ENCODE data around the gene HOMER2.
"Not testable (repeated sequence)": the region's sequence is repeated elsewhere in the genome, so short reads cannot be mapped to it uniquely, and the experiment has no call there.

Gene HOMER2

GRCh38 chr15:82898961-82899360, 53.6 kb downstream of the HOMER2 start:
- no peaks in the 10 kb centered on the region for H3K36me3 ChIP-seq
- H3K4me3 ChIP-seq: no peak overlapping the region
- H3K9me3 ChIP-seq: no peaks in the 10 kb centered on the region
- H3K27ac ChIP-seq: no peak overlapping the region
- no peaks in the 10 kb centered on the region for H3K4me1 ChIP-seq
- TF ChIP-seq CTCF (IDR thresholded peaks at IDR 0.05): no peak
- DNase-seq: no peak
- intact Hi-C loops (cut with DNase I; ENCODE audit: low total_unique reads): no loop called here
- no peaks in the 10 kb centered on the region for H3K27me3 ChIP-seq

GRCh38 chr15:82895983-82896382, 56.5 kb downstream of the HOMER2 start:
- H3K9me3 ChIP-seq: no peaks in the 10 kb centered on the region
- no peak for TF ChIP-seq CTCF (IDR thresholded peaks at IDR 0.05)
- intact Hi-C loops (cut with DNase I; ENCODE audit: low total_unique reads): no loop called here
- no peak overlapping the region for H3K27ac ChIP-seq
- no peaks in the 10 kb centered on the region for H3K4me1 ChIP-seq
- H3K27me3 ChIP-seq: no peaks in the 10 kb centered on the region
- no peak for DNase-seq
- no peak overlapping the region for H3K4me3 ChIP-seq
- no peaks in the 10 kb centered on the region for H3K36me3 ChIP-seq

- Histone ChIP-seq H3K27me3 (no peaks in the 10 kb centered on the region), H3K36me3 (peaks cover 0 to 4% (median 0%) of the 10 kb centered on the region in 3 donors), H3K4me3 (no peak overlapping the region), H3K27ac (no peak overlapping the region), H3K4me1 (no peaks in the 10 kb centered on the region), H3K9me3 (no peaks in the 10 kb centered on the region)
- intact Hi-C loops (cut with DNase I; ENCODE audit: low total_unique reads): no loop called here
- no peak for TF ChIP-seq CTCF (IDR thresholded peaks at IDR 0.05)
- no peak for DNase-seq
Observed at GRCh38 chr15:82894971-82895520, 57.5 kb downstream of the HOMER2 start.

- H3K27ac ChIP-seq; intact Hi-C loops (cut with DNase I; ENCODE audit: low total_unique reads); H3K27me3 ChIP-seq; DNase-seq; H3K9me3 ChIP-seq; H3K4me1 ChIP-seq; H3K4me3 ChIP-seq: not testable (repeated sequence)
- peaks cover 0 to 14% (median 0%) of the 10 kb centered on the region in 3 donors for H3K36me3 ChIP-seq
Observed at GRCh38 chr15:82893473-82893872, 59.0 kb downstream of the HOMER2 start.

GRCh38 chr15:82892573-82892972, 59.9 kb downstream of the HOMER2 start:
- no peak overlapping the region for H3K27ac ChIP-seq
- no peaks in the 10 kb centered on the region for H3K9me3 ChIP-seq
- intact Hi-C loops (cut with DNase I; ENCODE audit: low total_unique reads): no loop called here
- H3K4me3 ChIP-seq: no peak overlapping the region
- DNase-seq: no peak
- H3K4me1 ChIP-seq: no peaks in the 10 kb centered on the region
- TF ChIP-seq CTCF (IDR thresholded peaks at IDR 0.05): no peak
- H3K27me3 ChIP-seq: no peaks in the 10 kb centered on the region
- H3K36me3 ChIP-seq: peaks cover 0 to 14% (median 0%) of the 10 kb centered on the region in 3 donors

- Histone ChIP-seq H3K27ac (no peak overlapping the region), H3K4me1 (no peaks in the 10 kb centered on the region), H3K9me3 (no peaks in the 10 kb centered on the region), H3K36me3 (peaks cover 0 to 14% (median 0%) of the 10 kb centered on the region in 3 donors), H3K4me3 (no peak overlapping the region), H3K27me3 (no peaks in the 10 kb centered on the region)
- intact Hi-C loops (cut with DNase I; ENCODE audit: low total_unique reads): no loop called here
- no peak for DNase-seq
- TF ChIP-seq CTCF (IDR thresholded peaks at IDR 0.05): no peak
Observed at GRCh38 chr15:82890995-82891390, 61.5 kb downstream of the HOMER2 start.
